Measurements from ENCODE around the gene OXLD1. TPM values are rescaled to one million over a fixed set of nuclear protein-coding genes. Genes with fewer than 3 reads are reported as not detected.

The OXLD1 gene
- total RNA-seq, 6 experiments from 2014 or later: 8.3 to 24.3 (median 14.6) TPM

GRCh38 chr17:81656118-81656743 lies 10.2 kb downstream of the OXLD1 start, which contains the start of gene PDE6G:
PDE6G (minus strand) TSS chr17:81656542; CDS start chr17:81653305, 3,237 bp downstream.
- Histone ChIP-seq H3K9me3 (no peaks in the 10 kb centered on the region), H3K36me3 (no peaks in the 10 kb centered on the region), H3K4me1 (no peaks in the 10 kb centered on the region), H3K27me3 (no peaks in the 10 kb centered on the region), H3K27ac (no peak within 1 kb of the TSS), H3K4me3 (no peak within 1 kb of the TSS)
- ATAC-seq (no peak), DNase-seq (no peak)
- TF ChIP-seq, protein P1, sequence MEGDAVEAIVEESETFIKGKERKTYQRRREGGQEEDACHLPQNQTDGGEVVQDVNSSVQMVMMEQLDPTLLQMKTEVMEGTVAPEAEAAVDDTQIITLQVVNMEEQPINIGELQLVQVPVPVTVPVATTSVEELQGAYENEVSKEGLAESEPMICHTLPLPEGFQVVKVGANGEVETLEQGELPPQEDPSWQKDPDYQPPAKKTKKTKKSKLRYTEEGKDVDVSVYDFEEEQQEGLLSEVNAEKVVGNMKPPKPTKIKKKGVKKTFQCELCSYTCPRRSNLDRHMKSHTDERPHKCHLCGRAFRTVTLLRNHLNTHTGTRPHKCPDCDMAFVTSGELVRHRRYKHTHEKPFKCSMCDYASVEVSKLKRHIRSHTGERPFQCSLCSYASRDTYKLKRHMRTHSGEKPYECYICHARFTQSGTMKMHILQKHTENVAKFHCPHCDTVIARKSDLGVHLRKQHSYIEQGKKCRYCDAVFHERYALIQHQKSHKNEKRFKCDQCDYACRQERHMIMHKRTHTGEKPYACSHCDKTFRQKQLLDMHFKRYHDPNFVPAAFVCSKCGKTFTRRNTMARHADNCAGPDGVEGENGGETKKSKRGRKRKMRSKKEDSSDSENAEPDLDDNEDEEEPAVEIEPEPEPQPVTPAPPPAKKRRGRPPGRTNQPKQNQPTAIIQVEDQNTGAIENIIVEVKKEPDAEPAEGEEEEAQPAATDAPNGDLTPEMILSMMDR (IDR thresholded peaks at IDR 0.05): no peak
- TF ChIP-seq POLR2A (IDR thresholded peaks at IDR 0.05): no peak
- intact Hi-C loops (cut with DNase I): no loop called here
- no CpG with 5 or more reads among the region's 15 CpGs for WGBS (ENCODE audit: insufficient coverage, low coverage, low lambda C conversion rate, missing lambda C conversion rate)

DNA sequence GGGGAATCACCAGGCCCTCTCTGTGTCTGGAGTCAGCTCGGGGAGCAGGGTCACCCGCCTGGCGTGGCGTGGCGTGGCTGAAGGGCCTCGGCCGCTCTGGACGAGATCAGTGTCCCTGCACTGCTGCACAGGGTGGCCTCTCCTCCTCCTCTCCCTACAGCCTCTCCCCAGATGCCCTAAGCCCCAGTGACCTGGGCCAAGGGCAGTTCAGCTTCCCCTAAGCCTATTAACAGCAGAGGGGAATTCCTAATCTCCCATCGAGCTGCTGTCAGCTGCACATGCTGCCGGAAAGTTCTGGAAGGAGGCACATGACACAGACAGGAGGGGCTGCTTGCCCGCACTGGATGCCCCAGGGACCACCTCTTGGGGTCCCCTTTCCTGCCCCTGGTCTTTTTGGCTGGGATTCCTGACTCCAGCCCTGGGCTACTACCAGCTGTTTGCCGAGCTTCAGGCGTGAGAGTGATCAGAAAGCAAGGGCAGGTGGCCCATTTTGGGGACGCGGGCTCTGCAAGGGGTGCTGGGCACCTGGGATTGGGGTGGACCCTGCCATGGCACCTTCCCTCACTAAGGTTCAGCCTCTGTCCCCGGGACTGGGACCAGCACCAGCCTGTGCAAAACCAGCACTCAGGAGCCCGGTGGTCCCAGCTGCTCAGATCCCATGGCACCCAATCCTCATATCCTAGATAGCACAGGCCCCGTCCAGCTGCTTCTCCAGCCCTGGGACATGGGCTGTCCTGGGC lies 10.9 kb downstream of the OXLD1 start:
- no peak overlapping the region for H3K27ac ChIP-seq
- intact Hi-C loops (cut with DNase I): no loop called here
- no peaks in the 10 kb centered on the region for H3K9me3 ChIP-seq
- no peaks in the 10 kb centered on the region for H3K4me1 ChIP-seq
- WGBS (ENCODE audit: insufficient coverage, low coverage, low lambda C conversion rate, missing lambda C conversion rate): 30% methylated on average over 3 of the region's 18 CpGs
- DNase-seq: no peak
- H3K27me3 ChIP-seq: no peaks in the 10 kb centered on the region
- H3K4me3 ChIP-seq: no peak overlapping the region
- TF ChIP-seq, protein P1 (IDR thresholded peaks at IDR 0.05): no peak
- TF ChIP-seq POLR2A (IDR thresholded peaks at IDR 0.05): no peak
- peak in 2 of 4 donors; percentile 31 to 35 for ATAC-seq
- H3K36me3 ChIP-seq: no peaks in the 10 kb centered on the region

GRCh38 chr17:81652906-81653771 lies 13.3 kb downstream of the OXLD1 start:
- no peak overlapping the region for H3K27ac ChIP-seq
- DNase-seq: no peak
- H3K9me3 ChIP-seq: no peaks in the 10 kb centered on the region
- TF ChIP-seq POLR2A (IDR thresholded peaks at IDR 0.05): no peak
- TF ChIP-seq, protein P1 (IDR thresholded peaks at IDR 0.05): no peak
- no peaks in the 10 kb centered on the region for H3K4me1 ChIP-seq
- H3K27me3 ChIP-seq: peaks cover 0 to 8% of the 10 kb centered on the region in 2 donors
- WGBS (ENCODE audit: insufficient coverage, low coverage, low lambda C conversion rate, missing lambda C conversion rate): 43% methylated on average over 8 of the region's 27 CpGs
- peak overlapping the region in 1 of 3 donors; percentile 7 for H3K4me3 ChIP-seq
- intact Hi-C loops (cut with DNase I): no loop called here
- peak; percentile 8 to 41 (median 23) for ATAC-seq
- no peaks in the 10 kb centered on the region for H3K36me3 ChIP-seq

- intact Hi-C loops (cut with DNase I): no loop called here
These were observed 14.7 kb downstream of the OXLD1 start for GRCh38 chr17:81651692-81652091.

More at GRCh38 chr17:81651692-81652091, 14.7 kb downstream of the OXLD1 start:
- DNase-seq (no peak), ATAC-seq (no peak)
- Histone ChIP-seq H3K27ac (no peak overlapping the region), H3K4me1 (no peaks in the 10 kb centered on the region), H3K36me3 (no peaks in the 10 kb centered on the region), H3K9me3 (no peaks in the 10 kb centered on the region), H3K4me3 (no peak overlapping the region), H3K27me3 (peaks cover 0 to 11% of the 10 kb centered on the region in 2 donors)
- no peak for TF ChIP-seq POLR2A (IDR thresholded peaks at IDR 0.05)
- TF ChIP-seq, protein P1 (IDR thresholded peaks at IDR 0.05): no peak
- no CpG with 5 or more reads among the region's 10 CpGs for WGBS (ENCODE audit: insufficient coverage, low coverage, low lambda C conversion rate, missing lambda C conversion rate)

Data from right lobe of liver (tissue), 6 donors.